ENCODE data around the gene DDX20. TPM values are rescaled to one million over a fixed set of nuclear protein-coding genes. Genes with fewer than 3 reads are reported as not detected.

DDX20 gene
- total and polyA plus RNA-seq, 2 donors (not counting 3 experiments of a cell fraction or from before 2014, with no cell fraction given), result 4.1 to 15.9 TPM

GRCh38 chr1:111723871-111724270 is 31.8 kb upstream of the DDX20 start:
- no peaks in the 10 kb centered on the region for H3K9me3 ChIP-seq (replicated peaks; ENCODE audit: control insufficient read depth, insufficient read depth, low read length)
- no peak for TF ChIP-seq EZH2 (IDR thresholded peaks at IDR 0.05; ENCODE audit: borderline replicate concordance, low read depth, low read length, severe bottlenecking)
- TF ChIP-seq FOS (IDR thresholded peaks at IDR 0.05; ENCODE audit: borderline replicate concordance, insufficient read depth, low read length), result no peak
- no peak for TF ChIP-seq MYC (IDR thresholded peaks at IDR 0.05; ENCODE audit: low read depth, low read length)
- TF ChIP-seq CTCF (IDR thresholded peaks at IDR 0.05; ENCODE audit: extremely low read depth in 1 of 2, insufficient read depth in 1 of 2, low read depth in 1 of 2, low read length in 2 of 2), result no peak
- no peak for TF ChIP-seq GATA2 (IDR thresholded peaks at IDR 0.05; ENCODE audit: insufficient read depth, insufficient read length, low read depth, low read length)
- TF ChIP-seq JUN (IDR thresholded peaks at IDR 0.05; ENCODE audit: borderline replicate concordance, insufficient read depth, insufficient read length, low read depth), result no peak
- DNase-seq (ENCODE audit: low read depth, low spot score) (no peak), FAIRE-seq (peak; percentile 44)
- TSS peak; percentile 4 for BruUV-seq (replicated peaks)
- dilution Hi-C loops (cut with MboI; ENCODE audit: extremely low pct_ligation_motif_present, low sequenced_read_pairs) (no loop called here), intact Hi-C loops (cut with micrococcal nuclease) (no loop called here)
- no peaks in the 10 kb centered on the region for H3K36me3 ChIP-seq (ENCODE audit: control insufficient read depth in 2 of 2, extremely low read depth in 1 of 2, insufficient read depth in 2 of 2, low read length in 2 of 2)
- H3K79me2 ChIP-seq (ENCODE audit: control insufficient read depth, insufficient read depth, low read length), result no peaks in the 10 kb centered on the region
- H3K4me1 ChIP-seq (ENCODE audit: control insufficient read depth, extremely low read depth, insufficient read depth, low read length), result peaks cover 8% of the 10 kb centered on the region
- no peak overlapping the region for H3K9ac ChIP-seq (replicated peaks; ENCODE audit: extremely low read depth, insufficient read depth, low read length)
- no peak overlapping the region for H3K4me3 ChIP-seq (replicated peaks in 1 of 3; ENCODE audit: insufficient read depth in 1 of 3, low read depth in 1 of 3, low read length in 3 of 3)
- no peak overlapping the region for H2AFZ ChIP-seq (ENCODE audit: low read depth, low read length)
- no peak overlapping the region for H3K27ac ChIP-seq (ENCODE audit: insufficient read depth, low read depth, low read length)
- CTCF ChIA-PET, result interaction anchor here (1.0 kb wide), 1 partner anchor 23 kb away, joined by 3 read pairs; no protein-coding TSS in a partner anchor
- H3K9me1 ChIP-seq (replicated peaks; ENCODE audit: control insufficient read depth, extremely low read depth, insufficient read depth, low read length), result no peaks in the 10 kb centered on the region
- no peaks in the 10 kb centered on the region for H3K27me3 ChIP-seq (ENCODE audit: control insufficient read depth in 2 of 2, insufficient read depth in 2 of 2, low read length in 2 of 2)
- no peaks in the 10 kb centered on the region for H4K20me1 ChIP-seq (replicated peaks; ENCODE audit: control insufficient read depth, extremely low read depth, insufficient read depth, low read length)
- H3K4me2 ChIP-seq (ENCODE audit: insufficient read depth, low read length), result no peak overlapping the region
- POLR2A ChIA-PET, result no interaction called here

Data from endothelial cell of umbilical vein (primary cell).